GM23248 (cell line): ENCODE measurements around the gene MBTPS1. TPM values are rescaled to one million over a fixed set of nuclear protein-coding genes. Genes with fewer than 3 reads are reported as not detected.

Source experiments
- DNase-seq: peaks from one replicate; pipeline ENCODE4 v3.0.0-alpha.2; 2015
- H2AFZ ChIP-seq: fragments of 200-600 bp; sonication (generic); 2 replicates; pipeline ENCODE4 v1.6.1; 2016; ENCODE audit warnings: antibody characterized with exemption
- H3F3A ChIP-seq: fragments of 200-600 bp; sonication (generic); 2 replicates; pipeline ENCODE4 v1.6.1; 2016; ENCODE audit warnings: mild to moderate bottlenecking, antibody characterized with exemption, mixed run types; ENCODE audit not compliant: insufficient read depth
- H3K27ac ChIP-seq: fragments of 200-600 bp; sonication (generic); 2 replicates; pipeline ENCODE4 v1.5.1; 2016; ENCODE audit warnings: mild to moderate bottlenecking
- H3K27me3 ChIP-seq: fragments of 200-600 bp; sonication (generic); replicated peaks from 2 replicates; pipeline ENCODE4 v1.6.1; 2016; ENCODE audit warnings: mild to moderate bottlenecking; ENCODE audit not compliant: insufficient read depth
- H3K36me3 ChIP-seq: fragments of 200-600 bp; sonication (generic); 2 replicates; pipeline ENCODE4 v1.6.1; 2016; ENCODE audit warnings: low read depth, mild to moderate bottlenecking
- H3K4me1 ChIP-seq: fragments of 200-600 bp; sonication (generic); 2 replicates; pipeline ENCODE4 v1.6.1; 2016; ENCODE audit warnings: mild to moderate bottlenecking; ENCODE audit not compliant: insufficient read depth
- H3K4me2 ChIP-seq: fragments of 200-600 bp; sonication (generic); one replicate; pipeline ENCODE4 v1.6.1; 2016; ENCODE audit warnings: mild to moderate bottlenecking; ENCODE audit not compliant: unreplicated experiment
- H3K4me3 ChIP-seq: fragments of 200-600 bp; sonication (generic); 2 replicates; pipeline ENCODE4 v1.5.1; 2016; ENCODE audit warnings: mild to moderate bottlenecking
- H3K79me2 ChIP-seq: fragments of 200-600 bp; sonication (generic); 2 replicates; pipeline ENCODE4 v1.6.1; 2016; ENCODE audit warnings: mild to moderate bottlenecking; ENCODE audit not compliant: insufficient read depth
- H3K9ac ChIP-seq: fragments of 200-600 bp; sonication (generic); 2 replicates; pipeline ENCODE4 v1.6.1; 2016; ENCODE audit warnings: mild to moderate bottlenecking
- H3K9me2 ChIP-seq: fragments of 200-600 bp; sonication (generic); 2 replicates; pipeline ENCODE4 v1.6.1; 2016; ENCODE audit warnings: mixed run types, mild to moderate bottlenecking, moderate library complexity; ENCODE audit not compliant: insufficient read depth
- H3K9me3 ChIP-seq: fragments of 200-600 bp; sonication (generic); one replicate; pipeline ENCODE4 v1.6.1; 2017; ENCODE audit warnings: low read depth
- H4K20me1 ChIP-seq: fragments of 200-600 bp; sonication (generic); 2 replicates; pipeline ENCODE4 v1.6.0; 2016; ENCODE audit not compliant: insufficient read depth
- EZH2 ChIP-seq: fragments of 200-600 bp; sonication (generic); IDR thresholded peaks from 2 replicates; pipeline ENCODE4 v1.6.1; 2018; ENCODE audit warnings: antibody characterized with exemption, mild to moderate bottlenecking; ENCODE audit not compliant: insufficient read depth, poor library complexity, severe bottlenecking
- EZH2phosphoT487 ChIP-seq: fragments of 200-600 bp; sonication (generic); IDR thresholded peaks from 2 replicates; pipeline ENCODE4 v1.6.1; 2018; ENCODE audit warnings: antibody characterized with exemption, moderate library complexity, mild to moderate bottlenecking, low read depth; ENCODE audit not compliant: insufficient read depth
- WGBS, 2 experiments: methylation state at CpG; one replicate each; pipeline ENCODE4 v1.1.6; 2015 to 2017; ENCODE audit warnings: low lambda C conversion rate in 2 of 2, low coverage in 1 of 2; ENCODE audit errors: missing lambda C conversion rate in 2 of 2; 5-methylcytosine and 5-hydroxymethylcytosine counted together
- in situ Hi-C: fragments of 300-500 bp; cut with MboI; formaldehyde crosslinking; loops from 2 replicates; pipeline ENCODE4 v1.15.0; 2020
- polyA plus RNA-seq: library from polyadenylated mRNA; unstranded; fragments of >200 nt; fragmentation: Nextera tagmentation; extraction: Ambion mirVana; gene quantifications from 2 replicates; pipeline ENCODE4 v1.2.1, GENCODE V29; 2016
- total RNA-seq: library from RNA; depleted of rRNA; stranded (reverse); fragments of >200 nt; shearing (Covaris generic); gene quantifications from 2 replicates; pipeline ENCODE4 v1.2.3, GENCODE V29; 2014

MBTPS1 gene
- total and polyA plus RNA-seq, 2 experiments from 2014 or later: 84.0 to 95.7 TPM

GRCh38 chr16:84104231-84104630 is 12.5 kb downstream of the MBTPS1 start:
- Histone ChIP-seq H3K36me3 (peaks cover 7% of the 10 kb centered on the region; the same call in 1 of the 2 replicates), H3K79me2 (peaks cover 97% of the 10 kb centered on the region), H3K27me3 (no peaks in the 10 kb centered on the region), H3K4me1 (peaks cover 18% of the 10 kb centered on the region), H3K9me3 (no peaks in the 10 kb centered on the region), H2AFZ (no peak overlapping the region), H3K4me2 (peak overlapping the region; percentile 33), H3K9me2 (no peaks in the 10 kb centered on the region), H3F3A (peaks cover 18% of the 10 kb centered on the region; the same call in 1 of the 2 replicates), H3K27ac (peak overlapping the region; percentile 38; the same call in 1 of the 2 replicates), H4K20me1 (peaks cover 4% of the 10 kb centered on the region; the same call in 1 of the 2 replicates), H3K9ac (no peak overlapping the region), H3K4me3 (no peak overlapping the region)
- in situ Hi-C loops: no loop called here
- 98% methylated on average over 3 of the region's 3 CpGs for WGBS, 2 experiments
- TF ChIP-seq EZH2phosphoT487: no peak
- TF ChIP-seq EZH2: no peak
- DNase-seq: no peak

- Histone ChIP-seq H3K27ac (peak overlapping the region; percentile 38; the same call in 1 of the 2 replicates), H3K4me3 (no peak overlapping the region), H3K9me2 (no peaks in the 10 kb centered on the region), H3F3A (peaks cover 23% of the 10 kb centered on the region; the same call in 1 of the 2 replicates), H3K4me1 (peaks cover 20% of the 10 kb centered on the region), H4K20me1 (no peaks in the 10 kb centered on the region), H3K36me3 (peaks cover 11% of the 10 kb centered on the region; the same call in 1 of the 2 replicates), H3K79me2 (peaks cover 97% of the 10 kb centered on the region), H3K9me3 (no peaks in the 10 kb centered on the region), H3K4me2 (peak overlapping the region; percentile 33), H3K27me3 (no peaks in the 10 kb centered on the region), H2AFZ (no peak overlapping the region), H3K9ac (0 out of 2 replicates have a peak overlapping the region, but pooled peaks have one; percentile 23)
- in situ Hi-C loops: no loop called here
- 17 to 19% methylated on average over 5 of the region's 5 CpGs for WGBS, 2 experiments
- DNase-seq: peak; percentile 77
- TF ChIP-seq EZH2phosphoT487 (no peak), EZH2 (no peak)
These were observed 13.1 kb downstream of the MBTPS1 start for GRCh38 chr16:84103678-84104077.

- no peak overlapping the region for H3K4me3 ChIP-seq
- WGBS, 2 experiments: 82 to 87% methylated on average over 7 of the region's 7 CpGs
- no peaks in the 10 kb centered on the region for H3K27me3 ChIP-seq
- H3K9me2 ChIP-seq: no peaks in the 10 kb centered on the region
- H2AFZ ChIP-seq: no peak overlapping the region
- H3K9ac ChIP-seq: peak overlapping the region; percentile 27; the same call in 1 of the 2 replicates
- DNase-seq: no peak
- peaks cover 17% of the 10 kb centered on the region for H3K4me1 ChIP-seq
- TF ChIP-seq EZH2 (no peak), EZH2phosphoT487 (no peak)
- no peaks in the 10 kb centered on the region for H3K9me3 ChIP-seq
- in situ Hi-C loops: no loop called here
- H3K27ac ChIP-seq: peak overlapping the region; percentile 64
- peak overlapping the region; percentile 37 for H3K4me2 ChIP-seq
- peaks cover 78% of the 10 kb centered on the region for H3K79me2 ChIP-seq
- H4K20me1 ChIP-seq: no peaks in the 10 kb centered on the region
- H3K36me3 ChIP-seq: peaks cover 27% of the 10 kb centered on the region; the same call in 1 of the 2 replicates
- peaks cover 24% of the 10 kb centered on the region; the same call in 1 of the 2 replicates for H3F3A ChIP-seq
These were observed 17.8 kb downstream of the MBTPS1 start for GRCh38 chr16:84098939-84099338.

- H3K27me3 ChIP-seq: no peaks in the 10 kb centered on the region
- no peak overlapping the region for H3K4me2 ChIP-seq
- no peak for TF ChIP-seq EZH2phosphoT487
- no peak for TF ChIP-seq EZH2
- H3K4me1 ChIP-seq: peaks cover 9% of the 10 kb centered on the region
- H3K9me2 ChIP-seq: no peaks in the 10 kb centered on the region
- no peak overlapping the region for H3K4me3 ChIP-seq
- H2AFZ ChIP-seq: no peak overlapping the region
- H3K36me3 ChIP-seq: peaks cover 48% of the 10 kb centered on the region
- H4K20me1 ChIP-seq: no peaks in the 10 kb centered on the region
- H3K9me3 ChIP-seq: no peaks in the 10 kb centered on the region
- 94 to 96% methylated on average over 4 of the region's 4 CpGs for WGBS, 2 experiments
- H3K79me2 ChIP-seq: peaks cover 54% of the 10 kb centered on the region
- H3K9ac ChIP-seq: no peak overlapping the region
- peaks cover 14% of the 10 kb centered on the region; the same call in 1 of the 2 replicates for H3F3A ChIP-seq
- no peak overlapping the region for H3K27ac ChIP-seq
- no peak for DNase-seq
- in situ Hi-C loops: no loop called here
These were observed 20.2 kb downstream of the MBTPS1 start for GRCh38 chr16:84096447-84097005.
